OCI-LY7 (cell line): ENCODE results near the gene TMEM69.

Source experiments
- EZH2phosphoT487 ChIP-seq: fragments of 200-600 bp; sonication (generic); IDR thresholded peaks from 2 replicates; pipeline ENCODE4 v1.6.1; 2018; ENCODE audit warnings: low read depth, borderline replicate concordance, mild to moderate bottlenecking, mixed run types, antibody characterized with exemption, low read length, moderate library complexity, mixed read lengths
- TF ChIP-seq, protein P1 (sequence below): fragments of 200-600 bp; sonication (generic); conservative IDR thresholded peaks from 2 replicates; pipeline ENCODE4 v1.5.1; 2014; ENCODE audit warnings: mild to moderate bottlenecking, antibody characterized with exemption, low read length, moderate library complexity, mixed read lengths

DNA sequence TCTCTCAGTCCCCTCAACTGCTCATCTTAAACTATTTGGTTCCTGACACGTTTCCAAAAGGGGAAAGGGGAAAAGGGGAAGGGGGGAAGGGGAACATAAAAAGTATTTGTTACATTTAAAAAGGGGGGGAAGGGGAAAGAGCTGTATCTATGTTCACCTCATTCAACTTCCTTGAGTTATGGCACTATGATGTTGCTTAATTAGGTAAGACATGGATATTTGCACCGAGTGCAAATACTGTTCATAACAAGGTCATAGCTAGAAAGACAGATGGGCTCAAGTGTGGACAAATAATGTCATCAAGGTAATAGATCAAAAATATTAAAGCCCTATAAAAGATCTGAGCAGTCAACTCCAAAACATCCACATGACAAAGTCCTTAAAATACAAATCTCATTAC is 27.6 kb upstream of the TMEM69 start:
- TF ChIP-seq, protein P1, sequence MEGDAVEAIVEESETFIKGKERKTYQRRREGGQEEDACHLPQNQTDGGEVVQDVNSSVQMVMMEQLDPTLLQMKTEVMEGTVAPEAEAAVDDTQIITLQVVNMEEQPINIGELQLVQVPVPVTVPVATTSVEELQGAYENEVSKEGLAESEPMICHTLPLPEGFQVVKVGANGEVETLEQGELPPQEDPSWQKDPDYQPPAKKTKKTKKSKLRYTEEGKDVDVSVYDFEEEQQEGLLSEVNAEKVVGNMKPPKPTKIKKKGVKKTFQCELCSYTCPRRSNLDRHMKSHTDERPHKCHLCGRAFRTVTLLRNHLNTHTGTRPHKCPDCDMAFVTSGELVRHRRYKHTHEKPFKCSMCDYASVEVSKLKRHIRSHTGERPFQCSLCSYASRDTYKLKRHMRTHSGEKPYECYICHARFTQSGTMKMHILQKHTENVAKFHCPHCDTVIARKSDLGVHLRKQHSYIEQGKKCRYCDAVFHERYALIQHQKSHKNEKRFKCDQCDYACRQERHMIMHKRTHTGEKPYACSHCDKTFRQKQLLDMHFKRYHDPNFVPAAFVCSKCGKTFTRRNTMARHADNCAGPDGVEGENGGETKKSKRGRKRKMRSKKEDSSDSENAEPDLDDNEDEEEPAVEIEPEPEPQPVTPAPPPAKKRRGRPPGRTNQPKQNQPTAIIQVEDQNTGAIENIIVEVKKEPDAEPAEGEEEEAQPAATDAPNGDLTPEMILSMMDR: no peak
- no peak for TF ChIP-seq EZH2phosphoT487
